Measurements from ENCODE around the gene MYOF. TPM values are rescaled to one million over a fixed set of nuclear protein-coding genes. Genes with fewer than 3 reads are reported as not detected.

The MYOF gene
- total and polyA plus RNA-seq, 10 of the 15 experiments (the other 5 are each of a cell fraction or from before 2014, with no cell fraction given), result 0.02 to 0.59 (median 0.17) TPM

DNA sequence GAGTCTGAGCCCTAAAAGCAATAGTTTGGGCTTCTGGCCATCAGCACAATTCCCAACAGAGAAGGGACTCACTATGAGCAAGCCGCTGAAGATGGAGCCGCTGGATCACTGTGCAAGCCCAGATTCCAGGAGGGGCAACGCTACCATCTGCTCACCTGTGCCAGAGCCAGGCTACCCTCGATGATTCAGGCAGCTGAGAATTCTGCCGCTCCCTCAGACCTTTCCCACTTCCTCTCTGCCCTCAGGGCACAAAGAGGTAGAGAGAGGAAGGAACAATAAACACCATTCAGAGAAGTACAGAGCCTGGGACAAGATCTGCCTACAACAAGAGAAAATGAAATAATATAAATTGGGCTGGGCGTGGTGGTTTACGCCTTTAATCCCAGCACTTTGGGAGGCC is 98.1 kb downstream of the MYOF start:
- ChIA-PET RAD21 (ENCODE audit: unreplicated experiment) (interaction anchor here (1.3 kb wide), 1 partner anchor 98 kb away, joined by 4 read pairs; the partner anchor contains the start of gene MYOF), SMC1A (ENCODE audit: uncharacterized antibody, unreplicated experiment) (no interaction called here), POLR2A (no interaction called here), CTCF (interaction anchor here (1.2 kb wide), 1 partner anchor 98 kb away, joined by 5 read pairs; the partner anchor contains the start of gene MYOF)
- Histone ChIP-seq H3K9ac (ENCODE audit: control insufficient read depth, insufficient read depth, low read length) (no peak overlapping the region), H3K9me3 (replicated peaks; ENCODE audit: control insufficient read depth, insufficient read depth, low read length) (no peaks in the 10 kb centered on the region), H4K20me1 (ENCODE audit: control insufficient read depth, insufficient read depth) (no peaks in the 10 kb centered on the region), H2AFZ (ENCODE audit: control insufficient read depth, low read depth, low read length) (no peak overlapping the region), H3K79me2 (ENCODE audit: control insufficient read depth, insufficient read depth, low read length) (no peaks in the 10 kb centered on the region), H3K27me3 (replicated peaks in 1 of 2; ENCODE audit: control insufficient read depth in 2 of 2, insufficient read depth in 2 of 2, low read length in 1 of 2) (no peaks in the 10 kb centered on the region; a peak in 1 of 4 replicates), H3K36me3 (ENCODE audit: control insufficient read depth in 2 of 2, insufficient read depth in 2 of 2, low read length in 1 of 2) (no peaks in the 10 kb centered on the region), H3K4me1 (ENCODE audit: control insufficient read depth, insufficient read depth, low read length) (no peaks in the 10 kb centered on the region; the same call in 1 of the 2 replicates), H3K27ac (ENCODE audit: control insufficient read depth, insufficient read depth) (no peak overlapping the region), H3K4me2 (ENCODE audit: control insufficient read depth, insufficient read depth) (no peak overlapping the region), H3K4me3 (no peak overlapping the region)
- in situ Hi-C loops (cut with MboI), result no loop called here
- ATAC-seq (no peak), DNase-seq (ENCODE audit: low read depth, low spot score) (no peak), FAIRE-seq (no peak)
- no TSS peak for BruUV-seq (replicated peaks)
- TF ChIP-seq SPI1 (IDR thresholded peaks at IDR 0.05; ENCODE audit: borderline replicate concordance, insufficient read depth, low read depth, low read length), result peak; percentile 9; the same call in 1 of the 2 replicates
- TF ChIP-seq, protein P1, sequence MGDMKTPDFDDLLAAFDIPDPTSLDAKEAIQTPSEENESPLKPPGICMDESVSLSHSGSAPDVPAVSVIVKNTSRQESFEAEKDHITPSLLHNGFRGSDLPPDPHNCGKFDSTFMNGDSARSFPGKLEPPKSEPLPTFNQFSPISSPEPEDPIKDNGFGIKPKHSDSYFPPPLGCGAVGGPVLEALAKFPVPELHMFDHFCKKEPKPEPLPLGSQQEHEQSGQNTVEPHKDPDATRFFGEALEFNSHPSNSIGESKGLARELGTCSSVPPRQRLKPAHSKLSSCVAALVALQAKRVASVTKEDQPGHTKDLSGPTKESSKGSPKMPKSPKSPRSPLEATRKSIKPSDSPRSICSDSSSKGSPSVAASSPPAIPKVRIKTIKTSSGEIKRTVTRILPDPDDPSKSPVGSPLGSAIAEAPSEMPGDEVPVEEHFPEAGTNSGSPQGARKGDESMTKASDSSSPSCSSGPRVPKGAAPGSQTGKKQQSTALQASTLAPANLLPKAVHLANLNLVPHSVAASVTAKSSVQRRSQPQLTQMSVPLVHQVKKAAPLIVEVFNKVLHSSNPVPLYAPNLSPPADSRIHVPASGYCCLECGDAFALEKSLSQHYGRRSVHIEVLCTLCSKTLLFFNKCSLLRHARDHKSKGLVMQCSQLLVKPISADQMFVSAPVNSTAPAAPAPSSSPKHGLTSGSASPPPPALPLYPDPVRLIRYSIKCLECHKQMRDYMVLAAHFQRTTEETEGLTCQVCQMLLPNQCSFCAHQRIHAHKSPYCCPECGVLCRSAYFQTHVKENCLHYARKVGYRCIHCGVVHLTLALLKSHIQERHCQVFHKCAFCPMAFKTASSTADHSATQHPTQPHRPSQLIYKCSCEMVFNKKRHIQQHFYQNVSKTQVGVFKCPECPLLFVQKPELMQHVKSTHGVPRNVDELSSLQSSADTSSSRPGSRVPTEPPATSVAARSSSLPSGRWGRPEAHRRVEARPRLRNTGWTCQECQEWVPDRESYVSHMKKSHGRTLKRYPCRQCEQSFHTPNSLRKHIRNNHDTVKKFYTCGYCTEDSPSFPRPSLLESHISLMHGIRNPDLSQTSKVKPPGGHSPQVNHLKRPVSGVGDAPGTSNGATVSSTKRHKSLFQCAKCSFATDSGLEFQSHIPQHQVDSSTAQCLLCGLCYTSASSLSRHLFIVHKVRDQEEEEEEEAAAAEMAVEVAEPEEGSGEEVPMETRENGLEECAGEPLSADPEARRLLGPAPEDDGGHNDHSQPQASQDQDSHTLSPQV (IDR thresholded peaks at IDR 0.05), result no peak
- intact Hi-C loops (cut with micrococcal nuclease; ENCODE audit: unreplicated experiment), result no loop called here
- 53% methylated on average over 7 of the region's 7 CpGs for WGBS (ENCODE audit: insufficient coverage, insufficient replicate concordance, low lambda C conversion rate, missing lambda C conversion rate)

All from GM12878 (cell line).